GM23338 (cell line): ENCODE data around the gene ATL3. TPM values are rescaled to one million over a fixed set of nuclear protein-coding genes. Genes with fewer than 3 reads are reported as not detected.

ENCODE experiments used
- ATAC-seq: fragments of 200-7000 bp; cut with Tn5 transposase; 3 replicates; pipeline ENCODE4 v1.9.1; 2020
- DNase-seq: peaks from one replicate; pipeline ENCODE4 v3.0.0-alpha.2; 2015; ENCODE audit warnings: low spot score
- H2AFZ ChIP-seq: fragments of 200-600 bp; sonication (generic); 2 replicates; pipeline ENCODE4 v1.8.0; 2016; ENCODE audit warnings: antibody characterized with exemption, mild to moderate bottlenecking, moderate library complexity
- H3F3A ChIP-seq: fragments of 200-600 bp; sonication (generic); replicated peaks from 2 replicates; pipeline ENCODE4 v1.8.0; 2017; ENCODE audit warnings: antibody characterized with exemption, mixed run types, low read depth
- H3K27ac ChIP-seq: fragments of 200-600 bp; sonication (generic); 2 replicates; pipeline ENCODE4 v1.6.1; 2016; ENCODE audit warnings: low read depth
- H3K27me3 ChIP-seq: fragments of 200-600 bp; sonication (generic); 2 replicates; pipeline ENCODE4 v1.8.0; 2016; ENCODE audit warnings: mild to moderate bottlenecking, mixed run types, moderate library complexity; ENCODE audit not compliant: insufficient read depth
- H3K36me3 ChIP-seq: fragments of 200-600 bp; sonication (generic); 2 replicates; pipeline ENCODE4 v1.8.0; 2016; ENCODE audit warnings: mild to moderate bottlenecking; ENCODE audit not compliant: insufficient read depth
- H3K4me1 ChIP-seq: fragments of 200-600 bp; sonication (generic); 2 replicates; pipeline ENCODE4 v1.8.0; 2016; ENCODE audit warnings: mild to moderate bottlenecking, moderate library complexity; ENCODE audit not compliant: insufficient read depth
- H3K4me2 ChIP-seq: fragments of 200-600 bp; sonication (generic); 2 replicates; pipeline ENCODE4 v1.7.1; 2017; ENCODE audit warnings: mixed run types
- H3K4me3 ChIP-seq: fragments of 200-600 bp; sonication (generic); 2 replicates; pipeline ENCODE4 v1.6.1; 2016; ENCODE audit warnings: mixed run types
- H3K79me2 ChIP-seq: fragments of 200-600 bp; sonication (generic); replicated peaks from 2 replicates; pipeline ENCODE4 v1.8.0; 2017; ENCODE audit warnings: mild to moderate bottlenecking; ENCODE audit not compliant: insufficient read depth
- H3K9me2 ChIP-seq: fragments of 200-600 bp; sonication (generic); 2 replicates; pipeline ENCODE4 v1.8.0; 2017; ENCODE audit not compliant: insufficient read depth
- H4K20me1 ChIP-seq: fragments of 200-600 bp; sonication (generic); replicated peaks from 2 replicates; pipeline ENCODE4 v1.8.0; 2017; ENCODE audit warnings: mild to moderate bottlenecking; ENCODE audit not compliant: insufficient read depth
- H3K27ac Mint-ChIP-seq: 2 replicates; pipeline ENCODE4 v1.8.0; 2020; ENCODE audit warnings: inconsistent platforms, mild to moderate bottlenecking, moderate library complexity, mixed read lengths
- H3K27me3 Mint-ChIP-seq: 3 replicates; pipeline ENCODE4 v1.8.0; 2022; ENCODE audit warnings: low read depth, mild to moderate bottlenecking, moderate library complexity, mixed read lengths, inconsistent platforms; ENCODE audit not compliant: insufficient read depth, poor library complexity
- H3K36me3 Mint-ChIP-seq: 3 replicates; pipeline ENCODE4 v1.8.0; 2021; ENCODE audit warnings: low read depth, mild to moderate bottlenecking, inconsistent platforms, moderate library complexity, mixed read lengths
- H3K4me1 Mint-ChIP-seq: 3 replicates; pipeline ENCODE4 v1.8.0; 2020; ENCODE audit warnings: mild to moderate bottlenecking, inconsistent platforms, mixed read lengths
- H3K4me3 Mint-ChIP-seq: 3 replicates; pipeline ENCODE4 v1.8.0; 2021; ENCODE audit warnings: moderate library complexity, mild to moderate bottlenecking, inconsistent platforms, mixed read lengths
- H3K9me3 Mint-ChIP-seq: 3 replicates; pipeline ENCODE4 v1.8.0; 2020; ENCODE audit warnings: moderate library complexity, mild to moderate bottlenecking, inconsistent platforms, mixed read lengths
- CREB1 ChIP-seq: fragments of 250-450 bp; sonication (Bioruptor Pico); IDR thresholded peaks from 2 replicates; pipeline ENCODE4 v1.5.0; 2020; ENCODE audit warnings: low read depth, mild to moderate bottlenecking, moderate library complexity
- ETS1 ChIP-seq: IDR thresholded peaks from 2 replicates; pipeline ENCODE4 v1.6.1; 2016; ENCODE audit warnings: antibody characterized with exemption
- EZH2 ChIP-seq: fragments of 200-600 bp; sonication (generic); IDR thresholded peaks from one replicate; pipeline ENCODE4 v1.8.0; 2017; ENCODE audit warnings: antibody characterized with exemption, mild to moderate bottlenecking, low read depth; ENCODE audit not compliant: unreplicated experiment
- EZH2phosphoT487 ChIP-seq: fragments of 200-600 bp; sonication (generic); IDR thresholded peaks from one replicate; pipeline ENCODE4 v1.8.1; 2018; ENCODE audit warnings: antibody characterized with exemption; ENCODE audit not compliant: unreplicated experiment
- POLR2AphosphoS5 ChIP-seq: IDR thresholded peaks from 2 replicates; pipeline ENCODE4 v1.6.1; 2016; ENCODE audit warnings: antibody characterized with exemption, low read depth
- STAT1 ChIP-seq: IDR thresholded peaks from one replicate; pipeline ENCODE4 v1.6.1; 2016; ENCODE audit warnings: antibody characterized with exemption; ENCODE audit not compliant: unreplicated experiment
- ZNF114 ChIP-seq: fragments of 250-450 bp; sonication (Bioruptor Pico); IDR thresholded peaks from 2 replicates; pipeline ENCODE4 v1.5.0; 2020; ENCODE audit warnings: mild to moderate bottlenecking, moderate library complexity
- ZNF462 ChIP-seq: fragments of 250-450 bp; sonication (Bioruptor Pico); IDR thresholded peaks from 2 replicates; pipeline ENCODE4 v1.5.0; 2020; ENCODE audit warnings: mild to moderate bottlenecking, moderate library complexity
- polyA plus RNA-seq: library from polyadenylated mRNA; unstranded; fragments of >200 nt; fragmentation: Nextera tagmentation; extraction: Ambion mirVana; gene quantifications from 2 replicates; pipeline ENCODE4 v1.2.1, GENCODE V29; 2016
- total RNA-seq: library from RNA; depleted of rRNA; stranded (reverse); fragments of >200 nt; shearing (Covaris generic); gene quantifications from 2 replicates; pipeline ENCODE4 v1.2.3, GENCODE V29; 2014

The ATL3 gene
- total and polyA plus RNA-seq, 2 experiments from 2014 or later, result 6.8 to 20.4 TPM

- TF ChIP-seq EZH2, result no peak
- TF ChIP-seq STAT1, result no peak
- TF ChIP-seq EZH2phosphoT487, result no peak
Measured at GRCh38 chr11:63616953-63617352, 54.2 kb downstream of the ATL3 start (continued).

- peak within 1 kb of the TSS; percentile 81 for H3K4me3 ChIP-seq
- peak within 1 kb of the TSS; percentile 89 for H2AFZ ChIP-seq
- TF ChIP-seq POLR2AphosphoS5 (peak; percentile 69), CREB1 (CRISPR knock-in tag) (peak; percentile 56; the same call in 1 of the 2 replicates), ETS1 (no peak)
- peak within 1 kb of the TSS; percentile 80 for H3K4me2 ChIP-seq
- Mint-ChIP-seq H3K27ac (peak within 1 kb of the TSS; percentile 80; the same call in 1 of the 2 replicates), H3K4me1 (peaks cover 29% of the 10 kb centered on the region), H3K36me3 (no peaks in the 10 kb centered on the region), H3K27me3 (peaks cover 21% of the 10 kb centered on the region), H3K9me3 (no peaks in the 10 kb centered on the region), H3K4me3 (peak within 1 kb of the TSS; percentile 79)
- no peaks in the 10 kb centered on the region for H3K27me3 ChIP-seq
- H3K27ac ChIP-seq, result peak within 1 kb of the TSS; percentile 72
- ATAC-seq (peak; percentile 77), DNase-seq (peak; percentile 87)
- H4K20me1 ChIP-seq, result no peaks in the 10 kb centered on the region
- H3K36me3 ChIP-seq, result no peaks in the 10 kb centered on the region
- H3K79me2 ChIP-seq, result peaks cover 35% of the 10 kb centered on the region
- H3K4me1 ChIP-seq, result peaks cover 35% of the 10 kb centered on the region
- H3K9me2 ChIP-seq, result no peaks in the 10 kb centered on the region
- peaks cover 26% of the 10 kb centered on the region for H3F3A ChIP-seq
Measured at GRCh38 chr11:63614136-63614671, 57.0 kb downstream of the ATL3 start, which contains the start of gene PLAAT3. Gene PLAAT3, minus strand, starts transcription at chr11:63614433. Its CDS starts 419 bp downstream, at chr11:63614014.

- Histone ChIP-seq H4K20me1 (no peaks in the 10 kb centered on the region), H3K27me3 (no peaks in the 10 kb centered on the region), H3K79me2 (peaks cover 40% of the 10 kb centered on the region), H3K27ac (peak overlapping the region; percentile 72), H3K9me2 (no peaks in the 10 kb centered on the region), H3F3A (peaks cover 31% of the 10 kb centered on the region), H3K4me1 (peaks cover 41% of the 10 kb centered on the region), H2AFZ (peak overlapping the region; percentile 89), H3K4me2 (peak overlapping the region; percentile 80), H3K36me3 (no peaks in the 10 kb centered on the region), H3K4me3 (peak overlapping the region; percentile 81)
- Mint-ChIP-seq H3K27me3 (peaks cover 20% of the 10 kb centered on the region), H3K36me3 (no peaks in the 10 kb centered on the region), H3K4me3 (peak overlapping the region; percentile 79), H3K9me3 (no peaks in the 10 kb centered on the region), H3K27ac (no peak overlapping the region), H3K4me1 (peaks cover 35% of the 10 kb centered on the region)
- ATAC-seq (peak; percentile 60), DNase-seq (peak; percentile 78)
- TF ChIP-seq ZNF462 (CRISPR knock-in tag) (no peak), EZH2 (no peak), POLR2AphosphoS5 (peak; percentile 11; the same call in 1 of the 2 replicates), ZNF114 (no peak)
Measured at GRCh38 chr11:63613517-63614135, 57.5 kb downstream of the ATL3 start.
